Type B pancreatic cell (in vitro differentiated cells): ENCODE results near the gene MYCBPAP. TPM values are rescaled to one million over a fixed set of nuclear protein-coding genes. Genes with fewer than 3 reads are reported as not detected.
A peak's percentile ranks its signal among the peaks of the same experiment; 100 is the strongest.

ENCODE experiments used
- DNase-seq: peaks from one replicate; pipeline ENCODE4 v3.0.0; 2021; ENCODE audit warnings: mixed read lengths; ENCODE audit not compliant: unreplicated experiment; ENCODE audit errors: extremely low spot score
- H3K27ac Mint-ChIP-seq: 2 replicates; pipeline ENCODE4 v1.8.0; 2021; ENCODE audit warnings: mild to moderate bottlenecking, mixed read lengths
- H3K27me3 Mint-ChIP-seq: 2 replicates; pipeline ENCODE4 v1.8.0; 2021; ENCODE audit warnings: mixed read lengths
- H3K36me3 Mint-ChIP-seq: 2 replicates; pipeline ENCODE4 v1.8.0; 2021; ENCODE audit warnings: mixed read lengths
- H3K4me1 Mint-ChIP-seq: one replicate; pipeline ENCODE4 v1.8.0; 2021; ENCODE audit warnings: mixed read lengths; ENCODE audit not compliant: unreplicated experiment
- H3K4me3 Mint-ChIP-seq: 2 replicates; pipeline ENCODE4 v1.8.0; 2021; ENCODE audit warnings: mild to moderate bottlenecking, mixed read lengths
- H3K9me3 Mint-ChIP-seq: 2 replicates; pipeline ENCODE4 v1.8.0; 2021; ENCODE audit warnings: mixed read lengths
- total RNA-seq: library from RNA; stranded (reverse); gene quantifications from 2 replicates; pipeline ENCODE4 v1.2.1, GENCODE V29; 2021; ENCODE audit warnings: low replicate concordance
- TF ChIP-seq, protein P1 (sequence below): fragments of 200-600 bp; sonication (generic); conservative IDR thresholded peaks from 2 replicates; pipeline ENCODE4 v1.5.0; 2021; ENCODE audit warnings: antibody characterized with exemption, mild to moderate bottlenecking

The MYCBPAP gene
- total RNA-seq, 1 donor from 2014 or later = 4.1 TPM

DNA sequence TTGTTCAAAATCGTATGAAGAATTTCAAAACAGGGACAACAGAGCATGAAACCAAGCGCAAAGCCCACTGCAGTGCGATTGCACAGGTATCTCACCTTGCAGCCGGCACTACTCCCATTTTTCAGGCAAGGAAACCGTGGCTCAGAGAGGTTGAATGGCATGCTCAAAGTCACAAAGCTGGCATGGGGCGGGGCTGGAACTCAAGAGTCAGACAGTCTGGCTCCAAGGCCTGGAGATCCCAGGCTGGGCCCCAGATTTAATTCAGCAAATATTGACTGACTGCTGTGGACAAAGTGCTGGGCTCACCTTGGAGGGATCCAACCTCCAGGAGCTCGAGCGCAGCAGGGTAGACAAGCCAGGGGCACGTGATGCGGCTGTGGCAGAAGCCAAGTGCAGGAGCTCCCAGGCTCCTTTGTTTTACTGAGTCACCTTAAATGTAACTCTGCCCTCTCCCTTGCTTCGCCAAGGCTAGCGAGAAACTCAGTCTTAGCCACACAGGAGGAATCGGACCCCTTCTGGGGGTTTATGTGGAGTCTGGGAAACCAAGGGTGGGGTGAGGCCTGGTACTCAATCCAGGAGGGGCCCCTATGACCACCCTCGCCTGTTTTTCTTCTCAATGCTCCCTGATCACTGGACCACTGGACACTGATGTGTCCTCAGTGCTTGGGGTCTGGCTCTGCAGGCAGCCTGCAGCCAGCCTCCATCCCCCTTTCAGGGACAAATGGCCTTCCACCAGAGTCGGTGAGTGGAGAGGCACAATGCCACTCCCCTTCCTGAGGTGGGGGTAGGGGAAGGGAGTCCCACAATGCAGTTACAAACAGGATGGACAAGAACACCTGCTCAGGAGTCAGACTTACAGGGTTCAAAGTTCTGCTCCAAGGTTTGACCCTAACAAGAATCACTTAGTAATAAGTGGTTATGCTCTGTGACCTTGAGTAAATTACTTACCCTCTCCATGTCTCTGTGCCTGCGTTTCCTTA, 34.8 kb downstream of the MYCBPAP start:
- H3K36me3 Mint-ChIP-seq = peaks cover 4% of the 10 kb centered on the region
- H3K4me3 Mint-ChIP-seq = peak overlapping the region; percentile 84
- TF ChIP-seq, protein P1, sequence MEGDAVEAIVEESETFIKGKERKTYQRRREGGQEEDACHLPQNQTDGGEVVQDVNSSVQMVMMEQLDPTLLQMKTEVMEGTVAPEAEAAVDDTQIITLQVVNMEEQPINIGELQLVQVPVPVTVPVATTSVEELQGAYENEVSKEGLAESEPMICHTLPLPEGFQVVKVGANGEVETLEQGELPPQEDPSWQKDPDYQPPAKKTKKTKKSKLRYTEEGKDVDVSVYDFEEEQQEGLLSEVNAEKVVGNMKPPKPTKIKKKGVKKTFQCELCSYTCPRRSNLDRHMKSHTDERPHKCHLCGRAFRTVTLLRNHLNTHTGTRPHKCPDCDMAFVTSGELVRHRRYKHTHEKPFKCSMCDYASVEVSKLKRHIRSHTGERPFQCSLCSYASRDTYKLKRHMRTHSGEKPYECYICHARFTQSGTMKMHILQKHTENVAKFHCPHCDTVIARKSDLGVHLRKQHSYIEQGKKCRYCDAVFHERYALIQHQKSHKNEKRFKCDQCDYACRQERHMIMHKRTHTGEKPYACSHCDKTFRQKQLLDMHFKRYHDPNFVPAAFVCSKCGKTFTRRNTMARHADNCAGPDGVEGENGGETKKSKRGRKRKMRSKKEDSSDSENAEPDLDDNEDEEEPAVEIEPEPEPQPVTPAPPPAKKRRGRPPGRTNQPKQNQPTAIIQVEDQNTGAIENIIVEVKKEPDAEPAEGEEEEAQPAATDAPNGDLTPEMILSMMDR = no peak
- H3K4me1 Mint-ChIP-seq = peaks cover 39% of the 10 kb centered on the region
- H3K9me3 Mint-ChIP-seq = no peaks in the 10 kb centered on the region
- DNase-seq = no peak
- H3K27me3 Mint-ChIP-seq = no peaks in the 10 kb centered on the region
- peak overlapping the region; percentile 79 for H3K27ac Mint-ChIP-seq

DNA sequence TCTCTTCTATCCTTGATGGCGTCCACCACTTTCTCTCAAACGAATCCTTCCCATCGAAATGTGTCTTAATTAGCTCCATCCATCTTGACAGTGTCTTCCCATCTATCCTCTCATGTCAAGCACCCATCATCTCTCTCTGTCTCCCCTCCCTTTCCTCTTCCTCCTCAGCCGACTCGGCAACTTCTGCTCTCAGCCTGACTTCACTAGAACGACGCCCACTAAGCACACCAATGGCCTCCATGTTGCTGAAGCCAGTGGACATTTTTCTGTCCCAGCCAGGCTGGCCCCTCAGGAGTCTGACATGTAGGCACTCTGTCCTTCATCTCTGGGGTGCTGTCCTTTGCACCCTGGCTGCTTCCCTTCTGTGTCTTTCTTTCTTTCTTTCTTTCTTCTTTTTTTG, 36.3 kb downstream of the MYCBPAP start:
- peaks cover 35% of the 10 kb centered on the region for H3K4me1 Mint-ChIP-seq
- H3K36me3 Mint-ChIP-seq = peaks cover 4% of the 10 kb centered on the region
- TF ChIP-seq, protein P1 = no peak
- no peaks in the 10 kb centered on the region for H3K9me3 Mint-ChIP-seq
- no peak for DNase-seq
- H3K27me3 Mint-ChIP-seq = no peaks in the 10 kb centered on the region
- peak overlapping the region; percentile 8 for H3K27ac Mint-ChIP-seq
- H3K4me3 Mint-ChIP-seq = peak overlapping the region; percentile 19

DNA sequence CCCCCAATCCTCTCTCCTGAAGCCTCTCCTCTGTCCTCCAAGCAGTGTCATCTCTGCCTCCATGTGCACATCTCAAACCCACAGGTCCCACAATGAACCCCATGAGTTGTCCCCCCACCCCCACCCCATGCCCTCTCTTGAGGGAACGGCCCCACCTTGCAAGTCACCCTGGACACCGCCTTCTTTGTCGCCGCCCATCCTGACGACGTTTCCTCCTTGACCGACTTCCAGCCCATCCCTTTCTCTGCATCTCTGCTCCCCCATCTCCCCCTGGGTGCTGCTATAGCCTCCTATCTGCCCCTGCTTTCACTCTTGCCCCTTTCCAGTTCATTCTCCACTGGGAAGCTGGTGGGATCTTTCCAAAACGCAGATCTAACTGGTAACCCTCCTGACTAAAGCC, 37.1 kb downstream of the MYCBPAP start:
- Mint-ChIP-seq H3K4me1 (peaks cover 28% of the 10 kb centered on the region), H3K27me3 (no peaks in the 10 kb centered on the region), H3K4me3 (no peak overlapping the region)

DNA sequence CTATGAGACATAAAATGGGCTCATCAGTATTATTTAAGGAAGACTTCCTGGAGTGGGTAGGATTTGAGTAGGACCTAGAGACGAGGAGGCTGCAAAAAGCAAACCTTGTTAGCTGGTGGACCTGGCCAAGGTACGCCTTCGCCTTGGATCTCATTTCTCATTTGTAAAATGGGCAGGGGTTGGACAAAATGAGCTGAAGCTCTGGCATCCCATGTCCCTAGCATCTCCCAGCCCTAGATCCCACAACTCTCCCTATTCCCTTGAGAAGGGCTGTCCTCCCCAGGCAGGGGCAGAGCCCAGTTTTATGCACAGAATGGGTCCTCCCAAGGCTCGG, 38.4 kb downstream of the MYCBPAP start:
- H3K27ac Mint-ChIP-seq = peak overlapping the region; percentile 50
- peak overlapping the region; percentile 75 for H3K4me3 Mint-ChIP-seq
- TF ChIP-seq, protein P1 = no peak
- no peaks in the 10 kb centered on the region for H3K36me3 Mint-ChIP-seq
- H3K27me3 Mint-ChIP-seq = no peaks in the 10 kb centered on the region
- no peak for DNase-seq
- no peaks in the 10 kb centered on the region for H3K9me3 Mint-ChIP-seq
- peaks cover 28% of the 10 kb centered on the region for H3K4me1 Mint-ChIP-seq

More for the DNA sequence above, 37.1 kb downstream of the MYCBPAP start:
- TF ChIP-seq, protein P1 = no peak
- Mint-ChIP-seq H3K27ac (no peak overlapping the region), H3K36me3 (no peaks in the 10 kb centered on the region), H3K9me3 (no peaks in the 10 kb centered on the region)
- no peak for DNase-seq

DNA sequence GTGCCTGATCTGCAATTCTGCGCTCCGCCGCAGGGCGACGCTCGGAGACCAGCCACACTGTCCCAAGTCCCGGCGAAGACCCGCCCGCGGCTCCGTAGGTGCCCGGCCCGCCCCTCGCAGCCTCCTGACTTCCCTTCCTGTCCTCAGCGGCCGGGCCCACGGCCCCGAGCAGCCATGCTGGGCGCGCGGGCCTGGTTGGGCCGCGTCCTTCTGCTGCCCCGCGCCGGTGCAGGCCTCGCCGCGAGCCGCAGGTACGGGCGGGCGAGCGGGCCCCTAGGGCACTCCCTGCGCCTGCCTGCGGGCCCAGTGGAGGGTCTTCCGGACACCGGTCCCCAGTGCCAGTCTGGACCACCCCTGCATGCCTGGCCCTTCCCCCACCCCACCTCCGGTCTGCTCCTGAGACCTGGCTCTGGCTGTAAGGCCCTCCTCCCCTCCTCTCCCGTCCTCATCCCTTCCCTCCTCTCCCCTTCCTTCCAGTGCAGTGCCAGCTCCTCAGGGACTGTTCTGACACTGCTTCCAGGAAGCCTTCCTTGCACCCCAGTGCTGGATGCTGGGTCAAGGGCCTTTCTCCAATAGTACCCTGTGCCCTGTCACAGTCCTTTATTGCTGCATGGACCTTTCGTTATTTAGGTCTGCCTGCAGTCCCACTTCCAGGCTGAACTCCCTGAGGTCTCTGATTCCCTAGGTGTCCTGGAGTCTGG, 38.9 kb downstream of the MYCBPAP start, which contains the start of gene SPATA20:
SPATA20 (plus strand) TSS at position 140 of the 701 bp plus-strand sequence; CDS start at position 175, 35 bp downstream.
- H3K4me3 Mint-ChIP-seq = peak within 1 kb of the TSS; percentile 86
- H3K27ac Mint-ChIP-seq = peak within 1 kb of the TSS; percentile 50
- no peaks in the 10 kb centered on the region for H3K9me3 Mint-ChIP-seq
- no peaks in the 10 kb centered on the region for H3K27me3 Mint-ChIP-seq
- TF ChIP-seq, protein P1 = peak; percentile 97
- H3K4me1 Mint-ChIP-seq = peaks cover 28% of the 10 kb centered on the region
- no peaks in the 10 kb centered on the region for H3K36me3 Mint-ChIP-seq
- peak; percentile 91 for DNase-seq
